Mesodermal cell (in vitro differentiated cells): ENCODE results near the gene ARPC2.

Source experiments
- H3K27ac ChIP-seq: 2 replicates; pipeline ENCODE4 v1.7.0; 2013; ENCODE audit warnings: mild to moderate bottlenecking, low read depth, low read length, moderate library complexity; ENCODE audit not compliant: severe bottlenecking
- H3K36me3 ChIP-seq: 2 replicates; pipeline ENCODE4 v1.7.1; 2013; ENCODE audit warnings: mild to moderate bottlenecking, low read length, moderate library complexity; ENCODE audit not compliant: control insufficient read depth, insufficient read depth
- H3K4me1 ChIP-seq: one replicate; pipeline ENCODE4 v1.7.1; 2013; ENCODE audit warnings: mild to moderate bottlenecking, low read length; ENCODE audit not compliant: insufficient read depth, control insufficient read depth, poor library complexity, severe bottlenecking
- H3K4me3 ChIP-seq: 2 replicates; pipeline ENCODE4 v1.7.0; 2013; ENCODE audit warnings: low read length, control low read depth, mild to moderate bottlenecking; ENCODE audit not compliant: insufficient read depth, poor library complexity, severe bottlenecking; ENCODE audit errors: extremely low read depth
- H3K9me3 ChIP-seq: 2 replicates; pipeline ENCODE4 v1.7.1; 2013; ENCODE audit warnings: mild to moderate bottlenecking, low read length, moderate library complexity; ENCODE audit not compliant: control insufficient read depth
- WGBS, 2 experiments: methylation state at CpG; one replicate each; pipeline ENCODE4 v1.1.5; 2013; ENCODE audit warnings: missing lambda C conversion rate in 2 of 2; ENCODE audit not compliant: insufficient coverage in 2 of 2; 5-methylcytosine and 5-hydroxymethylcytosine counted together

ARPC2 gene

DNA sequence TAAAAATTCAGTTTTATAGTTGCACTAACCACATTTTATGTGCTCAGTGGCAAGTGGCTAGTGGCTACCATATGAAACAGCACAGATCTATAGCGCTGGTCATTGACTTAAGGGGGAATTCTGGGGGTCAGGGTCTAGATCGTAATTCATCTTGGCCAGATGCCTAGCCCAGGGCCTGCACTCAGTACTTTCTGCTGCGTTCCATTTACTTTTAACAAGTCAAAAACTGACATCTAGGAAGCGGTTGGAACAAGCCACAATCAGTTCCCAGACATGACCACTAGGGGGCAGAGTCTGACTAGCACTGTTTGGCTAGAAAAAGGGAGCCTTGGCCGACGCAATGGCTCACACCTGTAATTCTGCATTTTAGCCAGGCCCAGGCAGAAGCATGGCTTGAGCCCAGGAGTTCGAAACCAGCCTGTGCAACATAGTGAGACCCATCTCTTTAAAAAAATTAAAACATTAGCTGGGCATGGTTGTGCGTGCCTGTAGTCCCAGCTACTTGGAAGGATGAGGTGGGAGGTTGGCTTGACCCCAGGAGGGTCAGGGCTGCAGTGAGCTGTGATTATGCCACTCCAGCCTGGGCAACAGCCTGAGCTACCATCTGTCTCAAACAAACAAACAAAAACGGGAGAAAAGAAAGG is 84.3 kb downstream of the ARPC2 start:
- H3K9me3 ChIP-seq, result no peaks in the 10 kb centered on the region
- H3K27ac ChIP-seq, result no peak overlapping the region
- no peaks in the 10 kb centered on the region for H3K36me3 ChIP-seq
- 15 to 17% methylated on average over 5 to 6 of the region's 9 CpGs for WGBS, 2 experiments
- peaks cover 5% of the 10 kb centered on the region for H3K4me1 ChIP-seq
- H3K4me3 ChIP-seq, result no peak overlapping the region
